ENCODE measurements around the gene HGF.
"Not testable (repeated sequence)": the region's sequence is repeated elsewhere in the genome, so short reads cannot be mapped to it uniquely, and the experiment has no call there.

The HGF gene

GRCh38 chr7:81769891-81770727 is at the start of gene HGF:
Gene HGF (minus strand): TSS chr7:81770047. CDS start chr7:81769971, 76 bp downstream.
- DNase-seq = no peak

- no peak for DNase-seq
These were observed 46.5 kb upstream of the HGF start for GRCh38 chr7:81816312-81816711.

GRCh38 chr7:81812866-81813476 is 43.1 kb upstream of the HGF start:
- not testable (repeated sequence) for DNase-seq

- DNase-seq = no peak
These were observed 42.4 kb upstream of the HGF start for GRCh38 chr7:81811956-81812865.

GRCh38 chr7:81810476-81811155 is 40.8 kb upstream of the HGF start:
- no peak for DNase-seq

- not testable (repeated sequence) for DNase-seq
These were observed 38.5 kb upstream of the HGF start for GRCh38 chr7:81808310-81808709.

GRCh38 chr7:81803267-81803666 is 33.4 kb upstream of the HGF start:
- no peak for DNase-seq

- DNase-seq = no peak
These were observed 32.4 kb upstream of the HGF start for GRCh38 chr7:81802251-81802650.

GRCh38 chr7:81801532-81801931 is 31.7 kb upstream of the HGF start:
- DNase-seq = no peak

- no peak for DNase-seq
These were observed 22.0 kb upstream of the HGF start for GRCh38 chr7:81791568-81792518.

- no peak for DNase-seq
These were observed 20.8 kb upstream of the HGF start for GRCh38 chr7:81790686-81791085.

GRCh38 chr7:81790120-81790500 is 20.3 kb upstream of the HGF start:
- DNase-seq = no peak

- DNase-seq = no peak
These were observed 19.7 kb upstream of the HGF start for GRCh38 chr7:81789406-81790119.

- DNase-seq = no peak
These were observed 18.4 kb upstream of the HGF start for GRCh38 chr7:81788246-81788645.

GRCh38 chr7:81783818-81784217 is 14.0 kb upstream of the HGF start:
- DNase-seq = no peak

GRCh38 chr7:81780914-81781693 is 11.3 kb upstream of the HGF start:
- no peak for DNase-seq

- DNase-seq = no peak
These were observed 9.9 kb upstream of the HGF start for GRCh38 chr7:81779706-81780105.

- DNase-seq = no peak
These were observed 7.8 kb upstream of the HGF start for GRCh38 chr7:81777697-81778096.

GRCh38 chr7:81776948-81777630 is 7.2 kb upstream of the HGF start:
- DNase-seq = no peak

GRCh38 chr7:81776161-81776560 is 6.3 kb upstream of the HGF start:
- no peak for DNase-seq

Measured in CD4-positive, alpha-beta T cell treated with Interferon gamma for 1 hour (primary cell).